CD8-positive, alpha-beta memory T cell (primary cell): ENCODE measurements around the gene USP9X. TPM values are rescaled to one million over a fixed set of nuclear protein-coding genes. Genes with fewer than 3 reads are reported as not detected.
"Not testable (repeated sequence)": the region's sequence is repeated elsewhere in the genome, so short reads cannot be mapped to it uniquely, and the experiment has no call there.

ENCODE experiments used
- CTCF ChIA-PET: fragments of 350-600 bp; sonication (Branson Sonifier 250); formaldehyde crosslinking; loops from one replicate; lab custom pipeline; 2021; ENCODE audit warnings: antibody characterized with exemption; lab: Charles Lee
- POLR2A ChIA-PET: fragments of 350-600 bp; sonication (Branson Sonifier 250); formaldehyde crosslinking; loops from one replicate; lab custom pipeline; 2021; ENCODE audit warnings: antibody characterized with exemption; lab: Charles Lee
- DNase-seq, 5 donors: peaks; one replicate each; pipeline versions ENCODE4 v3.0.0 to v3.0.0-alpha.2; 2020 to 2022; ENCODE audit warnings: mixed read lengths in 1 of 5
- H3K27ac ChIP-seq: one replicate; pipeline ENCODE4 v1.7.0; 2013; ENCODE audit warnings: low read depth, mild to moderate bottlenecking, low read length, moderate library complexity
- H3K27me3 ChIP-seq: 2 replicates; pipeline ENCODE4 v1.7.0; 2013; ENCODE audit warnings: low read length, mild to moderate bottlenecking; ENCODE audit not compliant: insufficient read depth, poor library complexity, severe bottlenecking
- H3K36me3 ChIP-seq: 2 replicates; pipeline ENCODE4 v1.7.0; 2013; ENCODE audit warnings: mild to moderate bottlenecking, low read length, moderate library complexity; ENCODE audit not compliant: insufficient read depth
- H3K4me1 ChIP-seq: 2 replicates; pipeline ENCODE4 v1.7.0; 2013; ENCODE audit warnings: mild to moderate bottlenecking, low read length, moderate library complexity; ENCODE audit not compliant: insufficient read depth
- H3K4me3 ChIP-seq: 2 replicates; pipeline ENCODE4 v1.7.0; 2013; ENCODE audit warnings: mild to moderate bottlenecking, low read length
- H3K9me3 ChIP-seq: 2 replicates; pipeline ENCODE4 v1.7.0; 2013; ENCODE audit warnings: mild to moderate bottlenecking, low read length
- H3K27ac Mint-ChIP-seq, 8 donors: one replicate each; pipeline ENCODE4 v1.8.0; 2020 to 2021; ENCODE audit warnings: mixed read lengths in 8 of 8, mild to moderate bottlenecking in 6 of 8, inconsistent platforms in 3 of 8, moderate library complexity in 3 of 8
- H3K27me3 Mint-ChIP-seq, 2 donors: one replicate each; pipeline ENCODE4 v1.8.0; 2020 to 2021; ENCODE audit warnings: mixed read lengths in 2 of 2, mild to moderate bottlenecking in 1 of 2, moderate library complexity in 1 of 2
- H3K36me3 Mint-ChIP-seq, 3 donors: one replicate each; pipeline ENCODE4 v1.8.0; 2020 to 2021; ENCODE audit warnings: mixed read lengths in 3 of 3, inconsistent platforms in 1 of 3, mild to moderate bottlenecking in 1 of 3
- H3K4me1 Mint-ChIP-seq, 3 donors: one replicate each; pipeline ENCODE4 v1.8.0; 2020 to 2021; ENCODE audit warnings: mixed read lengths in 3 of 3, inconsistent platforms in 1 of 3, mild to moderate bottlenecking in 1 of 3
- H3K4me3 Mint-ChIP-seq, 7 donors: one replicate each; pipeline ENCODE4 v1.8.0; 2020 to 2021; ENCODE audit warnings: mixed read lengths in 7 of 7, mild to moderate bottlenecking in 6 of 7, moderate library complexity in 4 of 7, inconsistent platforms in 2 of 7
- H3K9me3 Mint-ChIP-seq, 5 donors: one replicate each; pipeline ENCODE4 v1.8.0; 2020 to 2022; ENCODE audit warnings: mixed read lengths in 5 of 5, mild to moderate bottlenecking in 3 of 5, moderate library complexity in 2 of 5, inconsistent platforms in 1 of 5
- polyA plus RNA-seq: library from polyadenylated mRNA; unstranded; fragments of 300-500 nt; fragmentation: Illumina TruSeq; gene quantifications from one replicate; pipeline ENCODE4 v1.2.3, GENCODE V29; 2021
- total RNA-seq, 2 experiments: library from RNA; stranded (reverse); gene quantifications; one replicate each; pipeline ENCODE4 v1.2.3, GENCODE V29; 2021

Gene USP9X
- total and polyA plus RNA-seq, 3 experiments from 2014 or later = 27.1 to 54.5 (median 53.7) TPM

GRCh38 chrX:41177297-41177696 is 92.1 kb downstream of the USP9X start:
- no peak overlapping the region for H3K4me3 ChIP-seq
- ChIA-PET POLR2A (no interaction called here), CTCF (no interaction called here)
- no peaks in the 10 kb centered on the region for H3K27me3 ChIP-seq
- Mint-ChIP-seq H3K4me1 (peaks cover 34 to 50% (median 46%) of the 10 kb centered on the region in 3 donors), H3K36me3 (peaks cover 4 to 51% (median 22%) of the 10 kb centered on the region in 3 donors), H3K27me3 (no peaks in the 10 kb centered on the region), H3K9me3 (no peaks in the 10 kb centered on the region), H3K27ac (peak overlapping the region in 3 of 8 donors; percentile 2 to 87 (median 10)), H3K4me3 (no peak overlapping the region)
- H3K27ac ChIP-seq = no peak overlapping the region
- H3K4me1 ChIP-seq = peaks cover 13% of the 10 kb centered on the region
- H3K9me3 ChIP-seq = no peaks in the 10 kb centered on the region
- DNase-seq = no peak
- peaks cover 3% of the 10 kb centered on the region for H3K36me3 ChIP-seq

DNA sequence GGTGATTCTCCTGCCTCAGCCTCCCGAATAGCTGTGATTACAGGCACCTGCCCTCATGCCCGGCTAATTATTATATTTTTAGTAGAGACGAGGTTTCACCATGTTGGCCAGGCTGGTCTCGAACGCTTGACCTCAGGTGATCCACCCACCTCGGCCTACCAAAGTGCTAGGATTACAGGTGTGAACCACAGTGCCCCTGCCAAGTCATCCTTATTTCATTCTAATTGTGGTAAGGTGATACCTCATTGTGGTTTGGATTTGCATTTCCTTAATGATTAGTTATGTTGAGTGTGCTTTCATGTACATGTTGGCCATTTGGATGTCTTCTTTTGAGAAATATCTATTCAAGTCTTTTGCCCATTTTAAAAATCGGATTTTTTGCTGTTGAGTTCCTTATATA is 93.0 kb downstream of the USP9X start:
- DNase-seq = peak in 3 of 5 donors; percentile 1 to 48 (median 21)
- Histone ChIP-seq H3K4me1 (peaks cover 13% of the 10 kb centered on the region), H3K27ac (no peak overlapping the region), H3K4me3 (no peak overlapping the region), H3K27me3 (no peaks in the 10 kb centered on the region), H3K9me3 (no peaks in the 10 kb centered on the region), H3K36me3 (peaks cover 3% of the 10 kb centered on the region)
- no peaks in the 10 kb centered on the region for H3K27me3 Mint-ChIP-seq
- ChIA-PET POLR2A (no interaction called here), CTCF (no interaction called here)
- H3K36me3 Mint-ChIP-seq = peaks cover 4 to 44% (median 18%) of the 10 kb centered on the region in 3 donors
- H3K4me3 Mint-ChIP-seq = peak overlapping the region in 3 of 7 donors; percentile 16 to 75 (median 23)
- no peaks in the 10 kb centered on the region for H3K9me3 Mint-ChIP-seq
- peaks cover 35 to 52% (median 46%) of the 10 kb centered on the region in 3 donors for H3K4me1 Mint-ChIP-seq
- peak overlapping the region in 2 of 8 donors; percentile 36 to 70 for H3K27ac Mint-ChIP-seq

GRCh38 chrX:41180194-41180908 is 95.1 kb downstream of the USP9X start:
- no peak overlapping the region for H3K4me3 Mint-ChIP-seq
- H3K27me3 Mint-ChIP-seq = no peaks in the 10 kb centered on the region
- peaks cover 13% of the 10 kb centered on the region for H3K4me1 ChIP-seq
- peak; percentile 5 to 58 (median 35) for DNase-seq
- H3K9me3 Mint-ChIP-seq = no peaks in the 10 kb centered on the region
- H3K27ac Mint-ChIP-seq = peak overlapping the region in 5 of 8 donors; percentile 9 to 64 (median 27)
- ChIA-PET POLR2A (interaction anchor here (0.6 kb wide), 3 partner anchors 22 to 436 kb away, joined by 3 to 8 read pairs (median 3); no protein-coding TSS in a partner anchor), CTCF (interaction anchor here (1.3 to 2.3 kb wide), 5 partner anchors 10 to 528 kb away, joined by 4 to 8 read pairs (median 5); no protein-coding TSS in a partner anchor)
- H3K4me3 ChIP-seq = no peak overlapping the region
- no peaks in the 10 kb centered on the region for H3K36me3 ChIP-seq
- H3K27ac ChIP-seq = no peak overlapping the region
- H3K36me3 Mint-ChIP-seq = peaks cover 6 to 46% (median 13%) of the 10 kb centered on the region in 3 donors
- peaks cover 39 to 58% (median 50%) of the 10 kb centered on the region in 3 donors for H3K4me1 Mint-ChIP-seq
- H3K9me3 ChIP-seq = no peaks in the 10 kb centered on the region
- H3K27me3 ChIP-seq = no peaks in the 10 kb centered on the region

DNA sequence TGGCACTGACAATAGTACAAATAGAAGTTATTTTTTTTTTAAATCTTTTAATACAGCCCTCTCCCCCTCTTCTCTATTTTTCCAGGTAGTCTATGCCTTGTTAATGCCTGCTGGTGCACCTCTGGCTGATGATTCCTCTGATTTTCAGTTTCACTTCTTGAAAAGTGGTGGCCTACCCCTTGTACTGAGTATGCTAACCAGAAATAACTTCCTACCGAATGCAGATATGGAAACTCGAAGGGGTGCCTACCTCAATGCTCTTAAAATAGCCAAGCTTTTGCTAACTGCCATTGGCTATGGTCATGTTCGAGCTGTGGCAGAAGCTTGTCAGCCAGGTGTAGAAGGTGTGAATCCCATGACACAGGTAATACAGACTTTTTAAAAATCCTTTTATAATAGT is 99.1 kb downstream of the USP9X start:
- H3K27me3 ChIP-seq = no peaks in the 10 kb centered on the region
- Mint-ChIP-seq H3K36me3 (peaks cover 16 to 68% (median 24%) of the 10 kb centered on the region in 3 donors), H3K4me1 (peaks cover 22 to 34% (median 24%) of the 10 kb centered on the region in 3 donors), H3K27ac (no peak overlapping the region), H3K9me3 (no peaks in the 10 kb centered on the region), H3K4me3 (no peak overlapping the region), H3K27me3 (no peaks in the 10 kb centered on the region)
- CTCF ChIA-PET = no interaction called here
- no peak overlapping the region for H3K27ac ChIP-seq
- DNase-seq = no peak
- H3K36me3 ChIP-seq = peaks cover 5% of the 10 kb centered on the region
- H3K4me3 ChIP-seq = no peak overlapping the region
- H3K9me3 ChIP-seq = no peaks in the 10 kb centered on the region
- POLR2A ChIA-PET = no interaction called here
- peaks cover 8% of the 10 kb centered on the region for H3K4me1 ChIP-seq

GRCh38 chrX:41186946-41187345 is 101.7 kb downstream of the USP9X start:
- H3K4me1 ChIP-seq, H3K9me3 ChIP-seq, H3K27me3 Mint-ChIP-seq, H3K4me3 ChIP-seq, DNase-seq, H3K9me3 Mint-ChIP-seq, H3K27me3 ChIP-seq, H3K4me3 Mint-ChIP-seq, CTCF ChIA-PET, H3K27ac ChIP-seq, POLR2A ChIA-PET: not testable (repeated sequence)
- H3K27ac Mint-ChIP-seq = peak overlapping the region in 1 of 8 donors; percentile 36
- H3K36me3 ChIP-seq = peaks cover 20% of the 10 kb centered on the region
- peaks cover 16 to 76% (median 36%) of the 10 kb centered on the region in 3 donors for H3K36me3 Mint-ChIP-seq
- peaks cover 4 to 15% (median 12%) of the 10 kb centered on the region in 3 donors for H3K4me1 Mint-ChIP-seq

- no peaks in the 10 kb centered on the region for H3K27me3 Mint-ChIP-seq
- H3K27me3 ChIP-seq = no peaks in the 10 kb centered on the region
- ChIA-PET CTCF (no interaction called here), POLR2A (no interaction called here)
- no peaks in the 10 kb centered on the region for H3K4me1 ChIP-seq
- no peak overlapping the region for H3K27ac ChIP-seq
- H3K9me3 Mint-ChIP-seq = no peaks in the 10 kb centered on the region
- peaks cover 16 to 82% (median 39%) of the 10 kb centered on the region in 3 donors for H3K36me3 Mint-ChIP-seq
- no peak overlapping the region for H3K4me3 ChIP-seq
- no peak for DNase-seq
- no peak overlapping the region for H3K4me3 Mint-ChIP-seq
- peak overlapping the region in 2 of 8 donors; percentile 20 to 58 for H3K27ac Mint-ChIP-seq
- H3K36me3 ChIP-seq = peaks cover 20% of the 10 kb centered on the region
- no peaks in the 10 kb centered on the region for H3K9me3 ChIP-seq
- H3K4me1 Mint-ChIP-seq = peaks cover 3 to 6% (median 4%) of the 10 kb centered on the region in 3 donors
These were observed 103.9 kb downstream of the USP9X start for GRCh38 chrX:41189156-41189555.

DNA sequence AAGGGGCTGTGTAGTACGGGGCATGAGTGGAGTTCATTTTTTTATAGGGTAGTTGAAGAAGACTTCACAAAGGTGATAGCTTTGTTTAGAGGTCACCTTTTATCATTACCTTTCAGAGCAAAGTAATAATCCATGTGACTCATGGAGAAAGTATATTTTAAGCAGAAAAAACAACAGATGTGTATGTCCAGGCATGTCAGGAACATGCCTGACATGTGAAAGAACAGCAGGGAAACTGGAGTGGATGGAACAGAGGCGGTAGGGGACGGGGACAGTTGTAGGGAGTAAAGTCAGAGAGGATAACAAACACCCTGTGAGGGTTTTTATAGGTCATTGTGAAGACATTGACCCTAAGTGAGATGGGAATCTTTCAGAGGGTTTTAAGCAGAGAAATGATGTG is 107.6 kb downstream of the USP9X start:
- H3K27ac ChIP-seq = no peak overlapping the region
- Mint-ChIP-seq H3K9me3 (no peaks in the 10 kb centered on the region), H3K27me3 (no peaks in the 10 kb centered on the region), H3K36me3 (peaks cover 6 to 72% (median 35%) of the 10 kb centered on the region in 3 donors), H3K4me1 (peaks cover 0 to 4% (median 0%) of the 10 kb centered on the region in 3 donors), H3K4me3 (peak overlapping the region in 1 of 7 donors; percentile 2), H3K27ac (peak overlapping the region in 3 of 8 donors; percentile 39 to 79 (median 75))
- H3K4me3 ChIP-seq = no peak overlapping the region
- ChIA-PET POLR2A (no interaction called here), CTCF (no interaction called here)
- DNase-seq = no peak
- no peaks in the 10 kb centered on the region for H3K27me3 ChIP-seq
- H3K9me3 ChIP-seq = no peaks in the 10 kb centered on the region
- H3K4me1 ChIP-seq = no peaks in the 10 kb centered on the region
- peaks cover 15% of the 10 kb centered on the region for H3K36me3 ChIP-seq

- H3K4me3 Mint-ChIP-seq = no peak overlapping the region
- Histone ChIP-seq H3K9me3 (no peaks in the 10 kb centered on the region), H3K36me3 (no peaks in the 10 kb centered on the region), H3K27ac (no peak overlapping the region), H3K27me3 (no peaks in the 10 kb centered on the region), H3K4me3 (no peak overlapping the region), H3K4me1 (no peaks in the 10 kb centered on the region)
- no peaks in the 10 kb centered on the region for H3K27me3 Mint-ChIP-seq
- POLR2A ChIA-PET = no interaction called here
- H3K36me3 Mint-ChIP-seq = peaks cover 33 to 64% (median 34%) of the 10 kb centered on the region in 3 donors
- no peaks in the 10 kb centered on the region for H3K9me3 Mint-ChIP-seq
- CTCF ChIA-PET = no interaction called here
- DNase-seq = no peak
- H3K27ac Mint-ChIP-seq = no peak overlapping the region
- peaks cover 0 to 3% (median 0%) of the 10 kb centered on the region in 3 donors for H3K4me1 Mint-ChIP-seq
These were observed 113.2 kb downstream of the USP9X start for GRCh38 chrX:41198410-41198809.
